Measurements from ENCODE around the gene TOGARAM1.

Gene TOGARAM1

DNA sequence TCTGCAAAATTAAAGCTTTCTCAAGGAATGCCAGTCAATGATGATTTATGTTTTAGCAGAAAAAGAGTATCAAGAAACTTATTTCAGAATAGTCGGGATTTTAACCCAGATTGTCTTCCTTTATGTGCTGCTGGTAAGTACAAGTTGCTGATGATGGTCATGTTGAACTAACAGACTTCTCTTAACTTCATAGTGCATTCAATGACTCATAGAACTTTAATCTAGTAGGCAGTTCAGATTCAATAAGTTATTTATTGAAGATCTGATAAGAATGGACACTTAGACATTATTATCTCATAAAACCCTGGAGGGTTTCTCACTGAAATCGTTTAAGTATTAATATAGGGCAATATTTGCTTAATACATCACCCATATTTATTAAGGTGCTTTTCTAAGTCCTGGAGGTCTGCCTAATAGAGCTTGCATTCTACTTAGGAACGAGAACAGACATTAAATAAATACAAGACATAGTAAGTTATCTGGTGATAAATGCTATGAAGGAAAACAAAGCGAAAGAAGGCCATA, 33.8 kb downstream of the TOGARAM1 start:
- Histone ChIP-seq H2BK15ac (ENCODE audit: low read depth, poor library complexity, severe bottlenecking) (no peak overlapping the region), H3K14ac (ENCODE audit: low read length in 2 of 2) (no peak overlapping the region), H2AK5ac (ENCODE audit: low read length, severe bottlenecking) (no peak overlapping the region), H3K23ac (ENCODE audit: low read length in 2 of 2) (no peak overlapping the region), H2BK120ac (ENCODE audit: low read depth, low read length) (no peak overlapping the region), H3K36me3 (ENCODE audit: control insufficient read depth in 1 of 2, insufficient read depth in 2 of 2, low read depth in 1 of 2, low read length in 2 of 2) (peaks cover 8 to 41% of the 10 kb centered on the region in 2 experiments), H3K27ac (ENCODE audit: low read length, poor library complexity, severe bottlenecking) (no peak overlapping the region), H4K8ac (ENCODE audit: low read length) (no peak overlapping the region), H3K18ac (ENCODE audit: low read depth in 1 of 2, low read length in 2 of 2) (no peak overlapping the region), H3K9me3 (ENCODE audit: control insufficient read depth, low read length) (no peaks in the 10 kb centered on the region), H3K4me2 (ENCODE audit: low read length, poor library complexity, severe bottlenecking) (no peak overlapping the region), H3K9ac (ENCODE audit: low read length) (no peak overlapping the region), H3K4ac (ENCODE audit: low read depth in 1 of 2, low read length in 2 of 2) (no peak overlapping the region), H3K27me3 (ENCODE audit: control insufficient read depth in 1 of 2, insufficient read depth in 1 of 2, low read length in 2 of 2) (no peaks in the 10 kb centered on the region), H2AFZ (ENCODE audit: low read depth, low read length) (no peak overlapping the region), H3K4me1 (ENCODE audit: control insufficient read depth, insufficient read depth, low read depth, low read length) (no peaks in the 10 kb centered on the region), H3K4me3 (ENCODE audit: insufficient read depth in 1 of 2, low read depth in 1 of 2, low read length in 2 of 2) (no peak overlapping the region), H3K79me1 (replicated peaks; ENCODE audit: low read length, poor library complexity, severe bottlenecking) (peaks cover 21% of the 10 kb centered on the region), H2BK5ac (ENCODE audit: low read depth, low read length, poor library complexity, severe bottlenecking) (no peak overlapping the region), H2BK12ac (ENCODE audit: low read length in 2 of 2) (no peak overlapping the region), H4K91ac (ENCODE audit: low read length) (no peak overlapping the region)
- 99% methylated on average over 2 of the region's 4 CpGs for WGBS
- DNase-seq = no peak

DNA sequence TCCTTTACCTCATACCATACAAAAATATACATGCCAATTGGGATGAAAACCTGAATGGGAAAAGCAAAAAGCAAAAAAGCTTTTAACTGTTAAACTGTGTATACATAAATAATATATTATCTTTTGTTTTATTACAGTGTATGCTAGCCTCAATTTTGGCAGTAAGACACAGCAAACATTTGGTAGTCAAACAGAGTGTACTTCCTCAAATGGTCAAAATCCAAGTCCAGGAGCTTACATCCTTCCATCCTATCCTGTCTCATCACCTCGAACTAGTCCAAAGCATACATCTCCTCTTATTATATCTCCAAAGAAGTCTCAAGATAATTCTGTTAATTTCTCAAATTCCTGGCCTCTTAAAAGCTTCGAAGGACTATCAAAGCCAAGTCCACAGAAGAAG, 41.9 kb downstream of the TOGARAM1 start:
- no peak overlapping the region for H2BK5ac ChIP-seq (ENCODE audit: low read depth, low read length, poor library complexity, severe bottlenecking)
- H3K18ac ChIP-seq (ENCODE audit: low read depth in 1 of 2, low read length in 2 of 2) = no peak overlapping the region
- no peak overlapping the region for H3K9ac ChIP-seq (ENCODE audit: low read length)
- H3K4me3 ChIP-seq (ENCODE audit: insufficient read depth in 1 of 2, low read depth in 1 of 2, low read length in 2 of 2) = no peak overlapping the region
- no peak overlapping the region for H4K8ac ChIP-seq (ENCODE audit: low read length)
- DNase-seq = no peak
- no peak overlapping the region for H3K4me2 ChIP-seq (ENCODE audit: low read length, poor library complexity, severe bottlenecking)
- no peaks in the 10 kb centered on the region for H3K4me1 ChIP-seq (ENCODE audit: control insufficient read depth, insufficient read depth, low read depth, low read length)
- H2BK120ac ChIP-seq (ENCODE audit: low read depth, low read length) = no peak overlapping the region
- no peak overlapping the region for H2AFZ ChIP-seq (ENCODE audit: low read depth, low read length)
- no peaks in the 10 kb centered on the region for H3K27me3 ChIP-seq (ENCODE audit: control insufficient read depth in 1 of 2, insufficient read depth in 1 of 2, low read length in 2 of 2)
- H3K27ac ChIP-seq (ENCODE audit: low read length, poor library complexity, severe bottlenecking) = no peak overlapping the region
- no peak overlapping the region for H2AK5ac ChIP-seq (ENCODE audit: low read length, severe bottlenecking)
- H3K14ac ChIP-seq (ENCODE audit: low read length in 2 of 2) = no peak overlapping the region
- 100% methylated on average over 2 of the region's 2 CpGs for WGBS
- H3K23ac ChIP-seq (ENCODE audit: low read length in 2 of 2) = no peak overlapping the region
- H3K4ac ChIP-seq (ENCODE audit: low read depth in 1 of 2, low read length in 2 of 2) = no peak overlapping the region
- H2BK12ac ChIP-seq (ENCODE audit: low read length in 2 of 2) = no peak overlapping the region
- H3K36me3 ChIP-seq (ENCODE audit: control insufficient read depth in 1 of 2, insufficient read depth in 2 of 2, low read depth in 1 of 2, low read length in 2 of 2) = peaks cover 3 to 44% of the 10 kb centered on the region in 2 experiments
- peaks cover 2% of the 10 kb centered on the region for H3K79me1 ChIP-seq (replicated peaks; ENCODE audit: low read length, poor library complexity, severe bottlenecking)
- H3K9me3 ChIP-seq (ENCODE audit: control insufficient read depth, low read length) = no peaks in the 10 kb centered on the region
- H4K91ac ChIP-seq (ENCODE audit: low read length) = no peak overlapping the region
- H2BK15ac ChIP-seq (ENCODE audit: low read depth, poor library complexity, severe bottlenecking) = no peak overlapping the region

DNA sequence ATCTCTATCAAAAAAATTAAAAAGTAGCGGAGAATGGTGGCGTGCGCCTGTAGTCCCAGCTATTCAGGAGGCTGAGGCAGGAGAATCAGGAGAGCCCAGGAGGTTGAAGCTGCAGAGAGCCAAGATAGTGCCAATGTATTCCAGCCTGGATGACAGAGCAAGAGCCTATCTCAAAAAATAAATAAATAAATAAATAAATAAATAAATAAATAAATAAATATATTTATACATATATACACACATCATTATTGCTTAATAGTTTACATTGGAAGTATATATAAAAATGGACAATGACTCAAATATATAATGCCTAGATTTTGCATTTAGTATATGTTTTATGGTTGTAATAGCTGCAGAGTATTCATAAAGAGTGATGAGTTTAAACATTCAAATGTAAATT, 53.1 kb downstream of the TOGARAM1 start:
- Histone ChIP-seq H2AFZ (ENCODE audit: low read depth, low read length) (no peak overlapping the region), H3K4ac (ENCODE audit: low read depth in 1 of 2, low read length in 2 of 2) (no peak overlapping the region), H2BK5ac (ENCODE audit: low read depth, low read length, poor library complexity, severe bottlenecking) (no peak overlapping the region), H3K14ac (ENCODE audit: low read length in 2 of 2) (no peak overlapping the region), H4K8ac (ENCODE audit: low read length) (no peak overlapping the region), H2AK5ac (ENCODE audit: low read length, severe bottlenecking) (no peak overlapping the region), H3K36me3 (ENCODE audit: control insufficient read depth in 1 of 2, insufficient read depth in 2 of 2, low read depth in 1 of 2, low read length in 2 of 2) (peaks cover 9 to 61% of the 10 kb centered on the region in 2 experiments), H2BK12ac (ENCODE audit: low read length in 2 of 2) (no peak overlapping the region), H2BK15ac (ENCODE audit: low read depth, poor library complexity, severe bottlenecking) (no peak overlapping the region), H3K4me2 (ENCODE audit: low read length, poor library complexity, severe bottlenecking) (no peak overlapping the region), H3K4me1 (ENCODE audit: control insufficient read depth, insufficient read depth, low read depth, low read length) (no peaks in the 10 kb centered on the region), H3K27ac (ENCODE audit: low read length, poor library complexity, severe bottlenecking) (no peak overlapping the region), H3K9me3 (ENCODE audit: control insufficient read depth, low read length) (no peaks in the 10 kb centered on the region), H3K4me3 (ENCODE audit: insufficient read depth in 1 of 2, low read depth in 1 of 2, low read length in 2 of 2) (no peak overlapping the region), H2BK120ac (ENCODE audit: low read depth, low read length) (no peak overlapping the region), H3K18ac (ENCODE audit: low read depth in 1 of 2, low read length in 2 of 2) (no peak overlapping the region), H3K79me1 (replicated peaks; ENCODE audit: low read length, poor library complexity, severe bottlenecking) (peaks cover 4% of the 10 kb centered on the region), H3K23ac (ENCODE audit: low read length in 2 of 2) (no peak overlapping the region), H4K91ac (ENCODE audit: low read length) (no peak overlapping the region), H3K27me3 (ENCODE audit: control insufficient read depth in 1 of 2, insufficient read depth in 1 of 2, low read length in 2 of 2) (no peaks in the 10 kb centered on the region), H3K9ac (ENCODE audit: low read length) (no peak overlapping the region)
- no CpG with 5 or more reads among the region's 3 CpGs for WGBS
- DNase-seq = no peak

DNA sequence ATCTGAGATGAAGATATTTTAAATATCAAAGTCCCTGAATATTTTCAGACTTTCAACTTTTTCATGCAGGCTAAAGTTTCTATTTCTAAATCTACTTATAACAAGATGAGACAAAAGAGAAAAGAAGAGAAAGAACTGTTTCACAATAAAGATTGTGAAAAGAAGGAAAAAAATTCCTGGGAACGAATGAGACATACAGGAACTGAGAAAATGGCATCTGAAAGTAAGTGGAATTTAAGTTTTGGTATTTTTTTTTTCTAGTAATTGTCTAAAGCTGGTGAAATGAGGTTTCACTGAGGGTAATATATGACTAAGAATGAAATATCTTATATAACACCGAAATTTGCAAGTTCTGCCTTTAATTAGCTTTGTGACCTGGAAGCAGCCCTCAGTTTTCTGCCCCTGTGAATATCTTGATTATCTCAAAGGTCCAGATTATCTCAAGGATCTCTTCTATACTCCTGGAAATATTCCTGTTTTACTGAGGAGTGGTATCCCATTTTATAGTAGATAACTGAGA, 66.2 kb downstream of the TOGARAM1 start:
- H2BK15ac ChIP-seq (ENCODE audit: low read depth, poor library complexity, severe bottlenecking) = no peak overlapping the region

More for the DNA sequence above, 66.2 kb downstream of the TOGARAM1 start:
- H2BK120ac ChIP-seq (ENCODE audit: low read depth, low read length) = no peak overlapping the region
- no peak overlapping the region for H3K4me3 ChIP-seq (ENCODE audit: insufficient read depth in 1 of 2, low read depth in 1 of 2, low read length in 2 of 2)
- H3K4me1 ChIP-seq (ENCODE audit: control insufficient read depth, insufficient read depth, low read depth, low read length) = no peaks in the 10 kb centered on the region
- H2BK5ac ChIP-seq (ENCODE audit: low read depth, low read length, poor library complexity, severe bottlenecking) = no peak overlapping the region
- H3K27ac ChIP-seq (ENCODE audit: low read length, poor library complexity, severe bottlenecking) = no peak overlapping the region
- no peaks in the 10 kb centered on the region for H3K79me1 ChIP-seq (replicated peaks; ENCODE audit: low read length, poor library complexity, severe bottlenecking)
- H3K27me3 ChIP-seq (ENCODE audit: control insufficient read depth in 1 of 2, insufficient read depth in 1 of 2, low read length in 2 of 2) = no peaks in the 10 kb centered on the region
- H3K14ac ChIP-seq (ENCODE audit: low read length in 2 of 2) = no peak overlapping the region
- H3K4ac ChIP-seq (ENCODE audit: low read depth in 1 of 2, low read length in 2 of 2) = no peak overlapping the region
- H2AK5ac ChIP-seq (ENCODE audit: low read length, severe bottlenecking) = no peak overlapping the region
- no peak overlapping the region for H2AFZ ChIP-seq (ENCODE audit: low read depth, low read length)
- no peak overlapping the region for H2BK12ac ChIP-seq (ENCODE audit: low read length in 2 of 2)
- no peak overlapping the region for H3K23ac ChIP-seq (ENCODE audit: low read length in 2 of 2)
- 100% methylated on average over 1 of the region's 2 CpGs for WGBS
- no peak overlapping the region for H3K9ac ChIP-seq (ENCODE audit: low read length)
- no peak overlapping the region for H3K4me2 ChIP-seq (ENCODE audit: low read length, poor library complexity, severe bottlenecking)
- H3K18ac ChIP-seq (ENCODE audit: low read depth in 1 of 2, low read length in 2 of 2) = no peak overlapping the region
- peaks cover 9 to 83% of the 10 kb centered on the region in 2 experiments for H3K36me3 ChIP-seq (ENCODE audit: control insufficient read depth in 1 of 2, insufficient read depth in 2 of 2, low read depth in 1 of 2, low read length in 2 of 2)
- DNase-seq = no peak
- no peaks in the 10 kb centered on the region for H3K9me3 ChIP-seq (ENCODE audit: control insufficient read depth, low read length)
- H4K8ac ChIP-seq (ENCODE audit: low read length) = no peak overlapping the region
- H4K91ac ChIP-seq (ENCODE audit: low read length) = no peak overlapping the region

Measured in mesenchymal stem cell (in vitro differentiated cells and primary cell).